Loucy (cell line): ENCODE measurements around the gene PBX1.

Source experiments
- H2AFZ ChIP-seq: fragments of 200-600 bp; sonication (generic); 2 replicates; pipeline ENCODE4 v1.6.0; 2016; ENCODE audit warnings: antibody characterized with exemption, mild to moderate bottlenecking, low read length, moderate library complexity
- H3F3A ChIP-seq: fragments of 200-600 bp; 2 replicates; pipeline ENCODE4 v1.6.0; 2016; ENCODE audit warnings: antibody characterized with exemption, low read depth, mild to moderate bottlenecking
- H3K27me3 ChIP-seq: fragments of 200-600 bp; sonication (generic); 2 replicates; pipeline ENCODE4 v1.6.1; 2014; ENCODE audit warnings: low read length, mild to moderate bottlenecking; ENCODE audit not compliant: insufficient read depth, poor library complexity, severe bottlenecking
- H3K36me3 ChIP-seq: fragments of 200-600 bp; sonication (generic); 2 replicates; pipeline ENCODE4 v1.6.1; 2016; ENCODE audit warnings: low read length; ENCODE audit not compliant: insufficient read depth
- H3K4me1 ChIP-seq: fragments of 200-600 bp; sonication (generic); 2 replicates; pipeline ENCODE4 v1.5.1; 2014; ENCODE audit warnings: low read length, mild to moderate bottlenecking; ENCODE audit not compliant: insufficient read depth, poor library complexity, severe bottlenecking
- H3K4me2 ChIP-seq: fragments of 200-600 bp; sonication (generic); 2 replicates; pipeline ENCODE4 v1.6.0; 2014; ENCODE audit warnings: antibody characterized with exemption, low read length, low read depth, mild to moderate bottlenecking; ENCODE audit not compliant: poor library complexity, severe bottlenecking
- H3K4me3 ChIP-seq: fragments of 200-600 bp; sonication (generic); 2 replicates; pipeline ENCODE4 v1.5.1; 2014; ENCODE audit warnings: low read length, mild to moderate bottlenecking, mixed read lengths; ENCODE audit not compliant: poor library complexity, severe bottlenecking
- H3K79me2 ChIP-seq: fragments of 200-600 bp; sonication (generic); 2 replicates; pipeline ENCODE4 v1.6.1; 2014; ENCODE audit warnings: low read length; ENCODE audit not compliant: insufficient read depth
- H3K9ac ChIP-seq: fragments of 200-600 bp; sonication (generic); 2 replicates; pipeline ENCODE4 v1.6.0; 2014; ENCODE audit warnings: mild to moderate bottlenecking, low read depth, low read length, moderate library complexity; ENCODE audit not compliant: poor library complexity, severe bottlenecking
- H3K9me2 ChIP-seq: fragments of 200-600 bp; sonication (generic); replicated peaks from 2 replicates; pipeline ENCODE4 v1.6.1; 2016; ENCODE audit warnings: low read depth, low read length, mixed read lengths
- H3K9me3 ChIP-seq: fragments of 200-600 bp; sonication (generic); 2 replicates; pipeline ENCODE4 v1.6.1; 2014; ENCODE audit warnings: mild to moderate bottlenecking, antibody characterized with exemption, low read length, low read depth; ENCODE audit not compliant: insufficient read depth
- H4K20me1 ChIP-seq: fragments of 200-600 bp; sonication (generic); 2 replicates; pipeline ENCODE4 v1.6.0; 2014; ENCODE audit warnings: antibody characterized with exemption, low read length, mild to moderate bottlenecking; ENCODE audit not compliant: insufficient read depth, poor library complexity, severe bottlenecking
- CTCF ChIP-seq: fragments of 200-600 bp; sonication (generic); conservative IDR thresholded peaks from 2 replicates; pipeline ENCODE4 v1.5.1; 2014; ENCODE audit warnings: mild to moderate bottlenecking, antibody characterized with exemption, low read length
- EZH2phosphoT487 ChIP-seq: fragments of 200-600 bp; IDR thresholded peaks from 2 replicates; pipeline ENCODE4 v1.6.1; 2018; ENCODE audit warnings: antibody characterized with exemption, mild to moderate bottlenecking, moderate library complexity, borderline replicate concordance

The PBX1 gene

GRCh38 chr1:164885311-164885710 lies 326.3 kb downstream of the PBX1 start:
- H3K4me3 ChIP-seq: no peak overlapping the region
- H3K27me3 ChIP-seq: no peaks in the 10 kb centered on the region
- no peaks in the 10 kb centered on the region for H3K9me3 ChIP-seq
- no peaks in the 10 kb centered on the region for H3K9me2 ChIP-seq
- no peaks in the 10 kb centered on the region for H3K36me3 ChIP-seq
- H3K79me2 ChIP-seq: no peaks in the 10 kb centered on the region
- TF ChIP-seq CTCF (no peak), EZH2phosphoT487 (no peak)
- no peak overlapping the region for H2AFZ ChIP-seq
- no peaks in the 10 kb centered on the region for H3F3A ChIP-seq
- H3K4me2 ChIP-seq: no peak overlapping the region
- no peaks in the 10 kb centered on the region for H3K4me1 ChIP-seq
- no peak overlapping the region for H3K9ac ChIP-seq
- no peaks in the 10 kb centered on the region for H4K20me1 ChIP-seq

- Histone ChIP-seq H3K79me2 (no peaks in the 10 kb centered on the region), H3K4me2 (no peak overlapping the region), H3K4me3 (no peak overlapping the region), H2AFZ (no peak overlapping the region), H4K20me1 (no peaks in the 10 kb centered on the region), H3K9me3 (no peaks in the 10 kb centered on the region), H3K9me2 (no peaks in the 10 kb centered on the region), H3K9ac (no peak overlapping the region), H3F3A (no peaks in the 10 kb centered on the region), H3K4me1 (no peaks in the 10 kb centered on the region), H3K27me3 (no peaks in the 10 kb centered on the region), H3K36me3 (no peaks in the 10 kb centered on the region)
- TF ChIP-seq CTCF (no peak), EZH2phosphoT487 (no peak)
Measured at GRCh38 chr1:164886101-164886500, 327.1 kb downstream of the PBX1 start.

- Histone ChIP-seq H3K9me2 (no peaks in the 10 kb centered on the region), H3K9me3 (no peaks in the 10 kb centered on the region), H3K4me1 (no peaks in the 10 kb centered on the region), H2AFZ (no peak overlapping the region), H3K27me3 (no peaks in the 10 kb centered on the region), H3K9ac (no peak overlapping the region), H3K4me3 (no peak overlapping the region), H3K79me2 (no peaks in the 10 kb centered on the region), H3K36me3 (no peaks in the 10 kb centered on the region), H3K4me2 (no peak overlapping the region), H3F3A (no peaks in the 10 kb centered on the region), H4K20me1 (no peaks in the 10 kb centered on the region)
- TF ChIP-seq EZH2phosphoT487: no peak
Measured at GRCh38 chr1:164891615-164892014, 332.6 kb downstream of the PBX1 start.
